H1 (cell line): ENCODE measurements around the gene RPS15. TPM values are rescaled to one million over a fixed set of nuclear protein-coding genes. Genes with fewer than 3 reads are reported as not detected.

Experiments
- E2F6 ChIP-seq: IDR thresholded peaks from 2 replicates; pipeline ENCODE4 v1.6.1; 2012; ENCODE audit warnings: inconsistent platforms
- NANOG ChIP-seq: IDR thresholded peaks from 2 replicates; pipeline ENCODE4 v1.6.1; 2011; ENCODE audit warnings: low read length, low read depth, mild to moderate bottlenecking, inconsistent platforms; ENCODE audit not compliant: insufficient read depth, poor library complexity, severe bottlenecking
- POLR2AphosphoS5 ChIP-seq: IDR thresholded peaks from 2 replicates; pipeline ENCODE4 v1.6.1; 2011; ENCODE audit warnings: low read depth, low read length
- SIX5 ChIP-seq: IDR thresholded peaks from 2 replicates; pipeline ENCODE4 v1.6.1; 2011; ENCODE audit warnings: mild to moderate bottlenecking, low read depth, low read length
- polyA plus RNA-seq, 7 experiments: library from polyadenylated mRNA; depleted of rRNA in 3 of 7; stranded (reverse) in 5 of 7; unstranded in 2 of 7; fragments of >200 nt in 5 of 7; fragments of 200-250 nt in 2 of 7; gene quantifications; 1 replicate in 5 of 7; 2 replicates in 1 of 7; 4 replicates in 1 of 7; pipeline versions ENCODE4 v1.2.1 to v1.2.3, GENCODE V29; 2011 to 2013; ENCODE audit warnings: missing spikeins in 2 of 7, mixed read lengths in 2 of 7
- total RNA-seq: library from RNA; stranded (reverse); fragmentation: NEBNext Ultra II Directional; extraction: Animal tissue kit (Norgen Biotek cat#: 25700); gene quantifications from 2 replicates; pipeline ENCODE4 v1.2.1, GENCODE V29; 2021
- TF ChIP-seq, protein P1 (sequence below): IDR thresholded peaks from 2 replicates; pipeline ENCODE4 v1.6.1; 2012; ENCODE audit warnings: low read length, inconsistent platforms

RPS15 gene
- total and polyA plus RNA-seq, 2 of the 8 experiments (the other 6 are each of a cell fraction or from before 2014, with no cell fraction given) = 1,562 to 3,890 TPM

GRCh38 chr19:1418496-1418775 is 19.8 kb upstream of the RPS15 start (continued):
- TF ChIP-seq, protein P1, sequence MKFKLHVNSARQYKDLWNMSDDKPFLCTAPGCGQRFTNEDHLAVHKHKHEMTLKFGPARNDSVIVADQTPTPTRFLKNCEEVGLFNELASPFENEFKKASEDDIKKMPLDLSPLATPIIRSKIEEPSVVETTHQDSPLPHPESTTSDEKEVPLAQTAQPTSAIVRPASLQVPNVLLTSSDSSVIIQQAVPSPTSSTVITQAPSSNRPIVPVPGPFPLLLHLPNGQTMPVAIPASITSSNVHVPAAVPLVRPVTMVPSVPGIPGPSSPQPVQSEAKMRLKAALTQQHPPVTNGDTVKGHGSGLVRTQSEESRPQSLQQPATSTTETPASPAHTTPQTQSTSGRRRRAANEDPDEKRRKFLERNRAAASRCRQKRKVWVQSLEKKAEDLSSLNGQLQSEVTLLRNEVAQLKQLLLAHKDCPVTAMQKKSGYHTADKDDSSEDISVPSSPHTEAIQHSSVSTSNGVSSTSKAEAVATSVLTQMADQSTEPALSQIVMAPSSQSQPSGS = no peak
- TF ChIP-seq NANOG (no peak), E2F6 (no peak), POLR2AphosphoS5 (no peak), SIX5 (no peak)
- TF ChIP-seq, all 59 proteins: peak for 0
